ENCODE results near the gene NAALADL2. TPM values are rescaled to one million over a fixed set of nuclear protein-coding genes. Genes with fewer than 3 reads are reported as not detected.
"Not testable (repeated sequence)": the region's sequence is repeated elsewhere in the genome, so short reads cannot be mapped to it uniquely, and the experiment has no call there.

Gene NAALADL2
- total RNA-seq, 1 experiment from 2014 or later: 4.8 TPM

DNA sequence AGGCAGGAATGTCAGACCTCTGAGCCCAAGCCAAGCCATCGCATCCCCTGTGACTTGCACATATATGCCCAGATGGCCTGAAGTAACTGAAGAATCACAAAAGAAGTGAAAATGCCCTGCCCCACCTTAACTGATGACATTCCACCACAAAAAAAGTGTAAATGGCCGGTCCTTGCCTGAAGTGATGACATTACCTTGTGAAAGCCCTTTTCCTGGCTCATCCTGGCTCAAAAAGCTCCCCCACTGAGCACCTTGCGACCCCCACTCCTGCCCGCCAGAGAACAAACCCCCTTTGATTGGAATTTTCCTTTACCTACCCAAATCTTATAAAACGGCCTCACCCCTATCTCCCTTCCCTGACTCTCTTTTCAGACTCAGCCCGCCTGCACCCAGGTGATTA lies 976.6 kb downstream of the NAALADL2 start:
- not testable (repeated sequence) for DNase-seq (ENCODE audit: low read depth)

DNA sequence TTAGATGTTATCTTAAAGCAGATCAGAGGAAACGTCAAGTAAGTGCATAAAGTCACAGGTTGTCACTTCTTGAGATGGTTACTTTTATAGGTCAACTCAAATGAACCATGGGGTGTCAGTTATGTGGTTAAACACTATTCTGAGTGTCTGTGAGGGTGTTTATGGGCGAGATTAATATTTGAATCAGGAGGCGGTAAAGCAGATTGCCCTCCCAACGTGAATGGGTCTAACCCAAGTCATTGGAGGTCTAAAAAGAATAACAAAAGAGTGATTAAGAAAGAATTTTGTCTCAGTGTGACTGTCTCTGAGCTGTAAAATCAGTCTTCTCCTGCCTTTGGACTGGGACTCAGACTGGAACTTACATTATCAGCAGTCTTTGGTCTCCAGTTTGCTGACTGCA lies 977.5 kb downstream of the NAALADL2 start:
- DNase-seq (ENCODE audit: low read depth): no peak

- DNase-seq (ENCODE audit: low read depth): no peak
Measured at GRCh38 chr3:175837962-175838361, 978.8 kb downstream of the NAALADL2 start.

GRCh38 chr3:175839366-175840005 lies 980.4 kb downstream of the NAALADL2 start:
- DNase-seq (ENCODE audit: low read depth): no peak

DNA sequence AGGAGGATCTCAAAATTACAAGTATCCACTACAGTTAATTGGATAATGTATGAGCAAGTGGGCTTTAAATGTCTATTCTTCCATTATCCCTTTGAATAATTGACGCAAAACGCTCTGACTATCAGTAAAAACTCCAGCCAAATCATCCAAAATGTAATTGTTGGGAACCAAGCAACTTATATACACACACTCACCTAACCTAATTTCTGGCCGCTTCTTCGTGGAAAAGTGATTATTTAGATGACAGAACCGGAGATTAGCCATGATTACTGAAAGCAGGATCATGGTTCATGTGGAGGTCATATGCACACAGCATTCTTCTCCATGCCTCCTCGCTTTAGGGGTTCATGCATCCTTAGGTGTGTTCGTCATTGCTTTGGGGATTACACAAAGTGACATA lies 992.4 kb downstream of the NAALADL2 start:
- DNase-seq (ENCODE audit: low read depth): no peak

DNA sequence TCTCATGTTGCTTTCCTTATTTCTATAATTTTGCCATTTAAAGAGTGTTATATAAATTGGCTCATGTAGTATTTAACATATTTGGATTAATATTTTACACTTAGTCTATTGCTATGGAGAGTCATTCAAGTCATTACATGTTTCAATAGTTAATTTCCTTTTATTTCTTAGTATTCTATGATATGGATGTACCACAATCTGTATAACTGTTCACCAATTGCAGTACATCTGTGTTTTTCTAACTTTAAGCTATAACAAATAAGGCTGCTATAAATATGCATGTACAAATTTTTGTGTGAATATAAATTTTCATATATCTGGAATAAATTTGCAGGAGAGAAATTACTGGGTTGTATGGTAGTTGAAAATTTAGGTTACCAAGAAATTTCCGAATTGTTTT lies 993.4 kb downstream of the NAALADL2 start:
- DNase-seq (ENCODE audit: low read depth): no peak

DNA sequence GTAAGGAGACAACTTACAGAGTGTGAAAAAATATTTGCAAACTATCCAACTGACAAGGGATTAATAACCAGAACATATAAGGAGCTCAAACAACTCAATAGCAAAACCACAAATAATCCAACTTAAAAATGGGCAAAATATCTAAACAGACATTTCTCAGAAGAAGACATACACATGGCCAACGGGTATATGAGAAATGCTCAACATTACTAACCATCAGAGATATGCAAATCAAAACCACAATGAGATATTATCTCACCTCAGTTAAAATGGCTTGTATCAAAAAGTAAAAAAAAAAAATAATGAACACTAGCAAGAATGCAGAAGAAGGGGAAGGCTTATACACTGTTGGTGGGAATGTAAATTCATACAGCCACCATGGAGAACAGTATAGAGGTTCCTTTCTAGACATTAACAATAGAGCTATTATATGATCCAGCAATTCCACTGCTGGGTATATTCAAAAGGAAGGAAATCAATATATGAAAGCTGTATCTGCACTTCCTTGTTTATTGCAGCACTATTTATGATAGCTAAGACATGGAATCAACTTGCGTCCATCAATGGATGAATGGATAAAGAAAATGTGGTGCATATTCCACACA lies 998.6 kb downstream of the NAALADL2 start:
- no peak for DNase-seq (ENCODE audit: low read depth)

Measured in LHCN-M2 (cell line).